Left lung (tissue), 10 donors: ENCODE results near the gene DLG4. TPM values are rescaled to one million over a fixed set of nuclear protein-coding genes. Genes with fewer than 3 reads are reported as not detected.

Source experiments
- ATAC-seq: fragments of 200-7000 bp; cut with Tn5 transposase; one replicate; pipeline ENCODE4 v1.9.1; 2020; ENCODE audit warnings: moderate library complexity
- DNase-seq, 4 donors: peaks; one replicate each; pipeline ENCODE4 v3.0.0-alpha.2; 2013 to 2020
- H3K27ac ChIP-seq, 2 donors: fragments of 200-600 bp; sonication (generic) in 1 of 2; one replicate each; pipeline versions ENCODE4 v1.5.0 to v1.8.0; 2020 to 2021
- H3K27me3 ChIP-seq, 2 donors: fragments of 200-600 bp; sonication (generic) in 1 of 2; one replicate each; pipeline versions ENCODE4 v1.5.0 to v1.8.0; 2020 to 2021
- H3K36me3 ChIP-seq, 2 donors: fragments of 200-600 bp; sonication (generic) in 1 of 2; one replicate each; pipeline versions ENCODE4 v1.5.0 to v1.8.0; 2020 to 2021
- H3K4me1 ChIP-seq, 2 donors: fragments of 200-600 bp; one replicate each; pipeline ENCODE4 v1.8.0; 2021
- H3K4me3 ChIP-seq, 2 donors: fragments of 200-600 bp; sonication (generic) in 1 of 2; one replicate each; pipeline versions ENCODE4 v1.5.0 to v1.8.0; 2020 to 2021; ENCODE audit warnings: mild to moderate bottlenecking in 1 of 2
- H3K9me3 ChIP-seq, 2 donors: fragments of 200-600 bp; sonication (generic) in 1 of 2; one replicate each; pipeline versions ENCODE4 v1.5.0 to v1.8.0; 2020 to 2021
- CTCF ChIP-seq, 2 donors: fragments of 200-600 bp; sonication (generic) in 1 of 2; IDR thresholded peaks; one replicate each; pipeline versions ENCODE4 v1.5.0 to v1.8.0; 2021; ENCODE audit warnings: antibody characterized with exemption in 2 of 2
- intact Hi-C, 2 donors: fragments of 100-400 bp; cut with DNase I; formaldehyde crosslinking; loops; one replicate each; pipeline versions ENCODE4 v1.11.2 to v1.14.2; 2022
- polyA plus RNA-seq, 6 donors: library from polyadenylated mRNA; unstranded; fragments of 120-200 nt; gene quantifications; one replicate each; pipeline ENCODE4 v1.2.1, GENCODE V29; 2013; ENCODE audit not compliant: insufficient read length in 6 of 6
- total RNA-seq, 2 donors: library from RNA; stranded (reverse); fragmentation: NEBNext Ultra II Directional; extraction: Animal tissue kit (Norgen Biotek cat#: 25700); gene quantifications; one replicate each; pipeline ENCODE4 v1.2.1, GENCODE V29; 2021
- donor health status: DM: no; HTN: yes; CAD: no.
- donor health status: DM: no; HTN: no; CAD: no.

Gene DLG4
- total and polyA plus RNA-seq, 8 donors, result 25.9 to 60.0 (median 45.1) TPM

GRCh38 chr17:7195971-7196370, 23.7 kb downstream of the DLG4 start:
- intact Hi-C loops, result no loop called here
- H3K27me3 ChIP-seq, result no peaks in the 10 kb centered on the region
- ATAC-seq (no peak), DNase-seq (no peak)
- no peaks in the 10 kb centered on the region for H3K9me3 ChIP-seq
- no peak overlapping the region for H3K27ac ChIP-seq
- no peaks in the 10 kb centered on the region for H3K4me1 ChIP-seq
- H3K4me3 ChIP-seq, result no peak overlapping the region
- TF ChIP-seq CTCF (IDR thresholded peaks at IDR 0.05), result no peak
- H3K36me3 ChIP-seq, result peaks cover 0 to 61% of the 10 kb centered on the region in 2 donors

GRCh38 chr17:7192271-7192937, 27.2 kb downstream of the DLG4 start:
- Histone ChIP-seq H3K9me3 (no peaks in the 10 kb centered on the region), H3K4me1 (no peaks in the 10 kb centered on the region), H3K4me3 (no peak overlapping the region), H3K36me3 (peaks cover 0 to 64% of the 10 kb centered on the region in 2 donors), H3K27ac (no peak overlapping the region), H3K27me3 (no peaks in the 10 kb centered on the region)
- TF ChIP-seq CTCF (IDR thresholded peaks at IDR 0.05), result no peak
- intact Hi-C loops, result no loop called here
- no peak for ATAC-seq
- no peak for DNase-seq

- peak in 1 of 4 donors; percentile 49 for DNase-seq
- intact Hi-C loops, result no loop called here
These were observed 27.9 kb downstream of the DLG4 start for GRCh38 chr17:7191571-7192270.

GRCh38 chr17:7191069-7191468, 28.6 kb downstream of the DLG4 start:
- Histone ChIP-seq H3K27ac (no peak overlapping the region), H3K4me1 (peaks cover 0 to 5% of the 10 kb centered on the region in 2 donors), H3K27me3 (no peaks in the 10 kb centered on the region), H3K36me3 (peaks cover 0 to 53% of the 10 kb centered on the region in 2 donors), H3K9me3 (no peaks in the 10 kb centered on the region), H3K4me3 (no peak overlapping the region)
- DNase-seq, result no peak
- TF ChIP-seq CTCF (IDR thresholded peaks at IDR 0.05), result no peak
- intact Hi-C loops, result no loop called here
- no peak for ATAC-seq

More at GRCh38 chr17:7191571-7192270, 27.9 kb downstream of the DLG4 start:
- Histone ChIP-seq H3K4me1 (peaks cover 0 to 2% of the 10 kb centered on the region in 2 donors), H3K4me3 (no peak overlapping the region), H3K36me3 (peaks cover 0 to 60% of the 10 kb centered on the region in 2 donors), H3K27me3 (no peaks in the 10 kb centered on the region), H3K27ac (no peak overlapping the region), H3K9me3 (no peaks in the 10 kb centered on the region)
- TF ChIP-seq CTCF (IDR thresholded peaks at IDR 0.05), result no peak
- peak; percentile 82 for ATAC-seq

- Histone ChIP-seq H3K27me3 (no peaks in the 10 kb centered on the region), H3K4me1 (peaks cover 0 to 5% of the 10 kb centered on the region in 2 donors), H3K36me3 (peaks cover 0 to 46% of the 10 kb centered on the region in 2 donors), H3K4me3 (no peak overlapping the region), H3K27ac (no peak overlapping the region), H3K9me3 (no peaks in the 10 kb centered on the region)
- no peak for ATAC-seq
- no peak for DNase-seq
- intact Hi-C loops, result no loop called here
- TF ChIP-seq CTCF (IDR thresholded peaks at IDR 0.05), result no peak
These were observed 29.2 kb downstream of the DLG4 start for GRCh38 chr17:7190276-7190917.
